GM12873 (cell line): Measurements from ENCODE around the gene MED13L.

Source experiments
- CTCF ChIP-seq: IDR thresholded peaks from 2 replicates; pipeline ENCODE4 v1.5.1; 2012; ENCODE audit warnings: low read depth, mild to moderate bottlenecking, moderate library complexity, low read length, control low read depth; ENCODE audit not compliant: insufficient read depth; ENCODE audit errors: missing control alignments

MED13L gene

GRCh38 chr12:116116650-116117424, 160.7 kb downstream of the MED13L start:
- TF ChIP-seq CTCF = no peak

GRCh38 chr12:116113398-116114130, 163.9 kb downstream of the MED13L start:
- TF ChIP-seq CTCF = no peak

- no peak for TF ChIP-seq CTCF
Measured at GRCh38 chr12:116106870-116107269, 170.6 kb downstream of the MED13L start.

- TF ChIP-seq CTCF = no peak
Measured at GRCh38 chr12:116104167-116104767, 173.2 kb downstream of the MED13L start.

GRCh38 chr12:116101991-116102390, 175.5 kb downstream of the MED13L start:
- TF ChIP-seq CTCF = no peak

- TF ChIP-seq CTCF = no peak
Measured at GRCh38 chr12:116099652-116100432, 177.7 kb downstream of the MED13L start.

- TF ChIP-seq CTCF = no peak
Measured at GRCh38 chr12:116096874-116097273, 180.6 kb downstream of the MED13L start.
